ENCODE measurements around the gene PPBP.
A peak's percentile ranks its signal among the peaks of the same experiment; 100 is the strongest.

The PPBP gene

DNA sequence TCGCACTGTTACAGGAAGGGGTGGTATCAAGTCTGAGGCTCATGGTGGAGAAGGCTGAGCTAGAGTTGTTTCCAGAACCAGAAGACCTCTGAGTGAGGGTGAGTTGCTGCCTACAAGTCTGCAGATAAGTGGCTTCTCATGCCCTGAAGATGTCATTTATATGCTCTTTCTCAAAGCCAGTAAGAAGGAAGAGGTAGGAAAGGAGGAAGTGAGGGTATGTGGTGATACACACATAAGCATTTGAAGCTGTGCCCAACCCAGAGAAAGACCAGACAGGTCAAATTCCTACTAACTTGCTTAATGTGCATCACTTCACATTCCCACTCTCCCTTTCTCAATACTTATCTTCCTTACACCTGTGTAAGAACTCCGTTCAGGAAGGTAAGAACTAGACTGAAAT lies at the start of gene PPBP:
Gene PPBP, minus strand, starts transcription at position 130 of the 400 bp plus-strand sequence. Its CDS starts 87 bp downstream, at position 43.
- no peak for DNase-seq

DNA sequence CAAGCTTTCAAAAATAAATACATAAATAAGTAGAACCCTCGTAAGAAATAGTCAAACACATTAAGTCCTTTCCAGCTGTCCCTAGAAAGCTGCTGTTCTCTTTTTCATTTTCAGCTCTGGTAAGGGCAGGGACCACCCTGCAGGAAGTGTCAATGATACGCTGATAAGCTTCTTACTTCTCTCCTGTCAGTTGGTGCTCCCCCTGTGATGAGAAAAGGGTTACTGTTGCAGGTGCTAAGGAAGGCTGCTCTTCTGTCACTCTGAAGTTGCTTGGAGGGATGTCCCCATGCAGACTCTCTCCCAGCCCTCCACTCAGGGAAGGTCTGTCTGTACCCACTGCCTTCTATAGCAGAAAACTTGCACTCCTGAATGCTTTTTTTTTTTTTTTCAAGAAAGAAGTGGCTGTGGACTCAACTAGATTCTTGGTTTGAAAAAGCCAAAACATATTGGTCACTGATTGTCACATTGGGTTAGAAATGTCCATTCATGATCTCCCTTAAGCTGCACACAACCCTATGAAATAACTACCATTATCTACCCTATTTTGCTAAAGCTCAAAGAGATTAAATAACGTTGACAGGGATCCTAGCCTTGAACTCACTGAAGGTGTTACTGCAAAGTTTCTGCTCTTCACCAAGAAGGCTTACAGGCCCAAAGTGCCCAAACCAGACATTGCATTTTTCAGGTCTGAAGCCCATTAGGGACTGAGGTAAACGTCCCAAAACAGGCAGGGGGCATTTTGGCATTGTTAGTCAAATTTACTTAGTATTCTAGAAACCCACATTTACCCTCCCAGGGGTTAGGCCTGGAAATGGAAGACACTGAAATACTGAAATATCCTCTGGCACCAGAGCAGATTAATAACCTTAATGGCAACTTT lies 49.3 kb upstream of the PPBP start:
- DNase-seq: no peak

DNA sequence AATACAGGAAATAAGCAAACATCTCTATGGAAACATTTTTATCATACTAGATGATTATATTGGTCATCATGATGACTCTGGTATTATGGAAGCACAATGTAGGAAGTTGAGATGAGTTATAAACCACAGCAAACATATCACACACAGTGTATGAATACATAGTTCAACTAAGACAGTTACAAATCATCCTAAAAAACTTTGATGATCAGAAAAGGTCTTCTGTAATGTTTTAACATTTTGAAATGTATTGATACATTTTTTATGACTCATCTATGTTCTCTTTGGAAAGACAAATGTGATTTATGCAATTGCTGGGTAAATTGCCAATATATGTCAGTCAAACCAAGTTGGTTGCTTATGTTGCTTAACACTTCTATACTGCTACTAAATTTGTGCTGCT lies 45.7 kb upstream of the PPBP start:
- no peak for DNase-seq

DNA sequence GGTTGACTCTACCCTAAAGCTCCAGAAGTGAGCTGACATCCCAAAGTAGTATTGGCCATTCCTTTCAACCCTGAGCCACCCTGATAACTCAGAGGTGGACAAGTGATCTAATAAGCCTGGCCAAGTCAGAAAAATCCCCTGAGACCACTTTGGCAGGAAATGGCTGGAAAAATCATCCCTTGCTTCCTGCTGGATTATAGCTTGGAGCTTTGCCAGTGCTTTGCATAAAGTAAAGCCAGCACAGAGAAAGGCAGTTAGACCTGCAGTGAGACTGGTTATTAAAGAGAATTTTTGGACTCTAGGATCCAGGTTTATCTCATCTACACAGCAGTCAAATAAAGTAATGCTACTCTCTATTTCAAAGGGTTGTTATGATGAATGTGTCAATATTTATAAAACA lies 44.1 kb upstream of the PPBP start:
- peak; percentile 13 for DNase-seq

GRCh38 chr4:74031576-74031975 lies 43.6 kb upstream of the PPBP start:
- no peak for DNase-seq

DNA sequence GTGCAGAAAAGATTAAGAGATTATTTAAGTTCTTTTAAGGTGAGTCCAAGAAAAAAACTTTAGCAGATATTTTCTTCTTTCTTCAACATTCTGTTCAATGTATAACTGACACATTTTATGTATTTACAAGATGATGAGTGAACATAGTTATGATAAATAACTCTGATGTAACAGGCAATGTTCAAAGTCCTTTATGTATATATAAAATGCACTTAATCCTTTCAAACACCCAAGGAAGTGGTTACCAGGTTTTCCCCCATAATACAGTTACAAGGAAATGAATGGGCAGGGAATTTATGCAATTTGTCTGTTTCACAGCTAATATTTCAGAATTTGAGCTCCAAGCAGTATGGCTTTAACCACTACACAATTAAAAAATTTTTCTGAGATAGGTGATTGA lies 42.3 kb upstream of the PPBP start:
- no peak for DNase-seq

DNA sequence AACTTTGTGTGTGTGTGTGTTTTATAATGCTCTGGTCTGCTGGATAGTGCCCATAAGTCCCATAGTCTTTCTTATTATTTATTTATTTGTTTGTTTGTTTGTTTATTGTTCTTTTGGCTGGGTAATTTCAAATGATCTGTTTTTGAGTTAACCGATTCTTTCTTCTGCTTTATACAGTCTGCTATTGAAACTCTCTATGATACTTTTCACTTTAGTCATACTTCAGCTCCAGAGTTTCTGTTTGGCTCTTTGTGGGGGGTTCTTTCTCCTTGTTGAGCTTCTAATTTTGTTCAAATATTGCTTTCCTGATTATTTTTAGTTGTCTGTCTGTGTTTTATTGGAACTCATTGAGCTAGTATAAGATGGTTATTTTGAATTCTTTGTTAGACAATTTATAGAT lies 40.5 kb upstream of the PPBP start:
- DNase-seq: no peak

DNA sequence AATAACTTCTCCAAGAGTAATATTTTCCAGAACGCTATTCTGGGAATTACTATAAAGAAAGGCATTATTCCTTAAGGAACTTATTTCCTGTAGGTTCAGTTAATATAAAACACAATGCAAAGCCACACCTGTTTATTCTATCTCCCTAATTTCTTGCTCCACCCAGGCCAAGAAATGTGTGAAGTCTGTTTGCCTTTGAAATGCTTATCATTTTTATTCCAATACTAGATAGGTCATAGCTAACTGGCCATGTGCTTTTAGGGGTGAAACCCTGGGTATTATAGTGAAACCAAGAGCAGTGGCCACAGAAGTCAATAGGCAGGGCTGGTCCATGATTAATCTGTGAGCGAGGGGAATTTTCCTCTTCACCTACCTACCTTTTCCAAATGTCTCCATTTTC lies 35.7 kb upstream of the PPBP start:
- no peak for DNase-seq

DNA sequence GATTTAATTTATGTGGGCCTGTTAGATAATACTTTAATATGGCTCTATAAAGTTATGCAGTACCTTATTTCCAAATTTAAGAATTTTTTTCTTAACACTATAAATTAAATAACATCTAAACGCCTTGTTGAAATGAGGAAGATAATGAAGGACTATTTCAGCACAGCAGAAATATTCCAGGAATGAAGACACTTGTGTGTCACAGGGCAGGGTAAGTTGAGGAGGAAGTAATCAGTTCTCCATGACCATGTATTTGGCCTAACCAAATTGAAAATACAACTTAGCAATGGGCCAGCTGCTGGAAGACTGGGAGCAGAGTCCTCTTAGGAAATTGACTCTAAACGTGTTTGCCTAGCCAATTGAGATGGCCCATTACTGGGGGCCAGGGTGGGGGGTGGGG lies 33.6 kb upstream of the PPBP start:
- DNase-seq: no peak

GRCh38 chr4:74018771-74019170 lies 30.8 kb upstream of the PPBP start:
- no peak for DNase-seq

- DNase-seq: no peak
Measured at GRCh38 chr4:74018116-74018515, 30.1 kb upstream of the PPBP start.

DNA sequence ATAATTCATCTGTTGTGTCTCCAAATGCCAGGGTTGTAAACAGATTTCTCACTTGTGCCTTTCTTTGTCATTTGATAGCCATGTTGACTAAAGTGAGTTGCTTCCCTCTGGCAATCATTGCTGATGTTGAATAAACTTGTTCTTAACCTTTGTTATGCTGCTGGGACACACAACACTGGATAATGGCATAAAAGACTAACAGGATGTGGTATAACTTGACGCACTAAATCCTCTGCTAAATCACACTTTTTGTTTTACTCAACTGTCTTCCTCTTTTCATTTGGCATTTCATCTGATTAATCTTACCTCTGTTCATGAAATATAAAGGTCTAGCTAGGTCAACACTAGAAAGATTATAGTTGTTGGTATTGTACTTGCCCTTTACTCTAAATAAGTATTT lies 28.1 kb upstream of the PPBP start:
- no peak for DNase-seq

DNA sequence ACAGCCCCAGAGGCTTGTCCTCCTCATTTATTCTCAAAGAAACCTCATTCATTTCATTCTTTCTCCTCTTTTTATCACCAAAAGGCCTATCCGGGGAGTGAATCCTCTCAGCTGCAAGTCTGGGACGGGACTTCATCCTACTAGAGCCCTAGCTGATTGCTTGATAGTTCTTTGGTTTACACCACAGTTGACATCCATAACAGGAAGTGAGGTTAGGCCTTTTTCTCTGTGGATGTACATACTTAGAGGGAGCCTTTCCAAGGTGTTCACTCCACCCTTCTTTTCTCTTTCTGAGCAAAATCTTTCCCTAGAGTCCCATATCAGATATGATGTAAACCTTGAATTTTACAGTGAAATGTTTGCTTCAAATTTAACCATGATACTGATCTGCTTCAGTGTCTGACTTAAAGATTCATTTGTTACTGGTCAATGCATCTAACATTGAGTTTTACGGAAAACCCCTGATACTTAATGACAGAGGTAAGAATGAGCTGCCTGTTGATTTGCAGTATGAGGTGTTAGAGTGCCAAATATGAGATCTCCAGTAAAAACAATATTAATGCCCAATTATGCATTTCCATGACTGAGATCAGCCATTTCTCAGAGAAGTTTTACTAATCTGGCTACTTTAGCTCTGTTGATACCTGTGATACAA lies 27.3 kb upstream of the PPBP start:
- no peak for DNase-seq

GRCh38 chr4:74014332-74014731 lies 26.3 kb upstream of the PPBP start:
- no peak for DNase-seq

DNA sequence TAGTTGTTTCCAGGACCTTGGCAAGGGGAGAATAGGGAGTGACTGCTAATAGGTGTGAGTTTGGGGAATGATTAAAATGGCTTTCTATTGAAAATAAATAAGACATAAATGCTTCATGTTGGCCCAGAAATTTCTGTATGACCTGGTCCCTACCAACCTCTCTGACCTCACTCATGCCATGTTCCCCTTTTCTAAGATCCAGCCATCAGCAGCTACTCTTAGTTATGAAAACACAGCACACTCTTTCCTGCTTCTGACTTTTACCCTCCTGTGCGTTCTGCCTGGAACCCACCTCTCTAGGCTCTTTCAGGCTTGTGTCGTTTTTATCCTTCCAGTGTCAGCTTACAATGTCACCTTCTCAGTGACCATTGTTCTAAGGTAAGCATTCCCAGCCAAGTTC lies 25.3 kb upstream of the PPBP start:
- DNase-seq: no peak

DNA sequence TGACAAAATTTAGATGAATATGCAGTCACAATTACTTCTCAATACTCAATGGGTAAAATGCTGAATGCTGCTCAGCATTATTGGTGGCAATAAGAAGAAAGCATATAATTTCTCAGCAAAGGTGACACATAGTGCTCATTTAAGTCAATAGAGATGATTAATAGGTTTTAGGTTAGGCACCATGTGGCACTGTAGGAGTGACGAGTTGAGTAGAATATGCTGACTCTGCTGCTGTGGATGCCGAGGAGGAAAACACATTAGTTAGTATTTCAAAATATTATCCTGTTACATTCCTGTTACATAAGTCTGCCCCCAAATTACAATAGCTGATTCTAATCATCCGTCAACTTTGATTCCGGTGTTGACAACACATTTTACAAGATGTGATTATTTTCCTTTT lies 24.1 kb upstream of the PPBP start:
- DNase-seq: no peak

DNA sequence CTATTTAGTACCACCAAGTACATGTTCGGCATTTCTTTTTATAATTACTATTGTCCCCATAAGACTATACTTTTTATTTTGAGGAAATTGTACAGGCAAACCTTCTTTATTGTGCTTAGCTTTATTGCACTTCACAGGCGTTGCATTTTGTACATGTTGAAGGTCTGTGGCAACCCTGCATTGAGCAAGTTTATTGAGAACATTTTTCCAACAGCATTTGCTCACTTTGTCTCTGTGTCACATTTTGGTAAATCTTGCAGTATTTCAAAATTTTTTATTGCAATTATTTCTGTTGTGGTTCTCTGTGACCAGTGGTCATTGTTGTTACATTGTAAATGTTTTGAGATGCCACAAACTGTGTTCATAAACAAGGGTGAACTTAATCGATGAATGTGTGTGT lies 21.3 kb upstream of the PPBP start:
- no peak for DNase-seq

- DNase-seq: no peak
Measured at GRCh38 chr4:74006009-74006476, 18.1 kb upstream of the PPBP start.

GRCh38 chr4:74005528-74005927 lies 17.5 kb upstream of the PPBP start:
- DNase-seq: no peak

- DNase-seq: no peak
Measured at GRCh38 chr4:74004668-74005067, 16.7 kb upstream of the PPBP start.

GRCh38 chr4:74000301-74000700 lies 12.3 kb upstream of the PPBP start:
- DNase-seq: no peak

DNA sequence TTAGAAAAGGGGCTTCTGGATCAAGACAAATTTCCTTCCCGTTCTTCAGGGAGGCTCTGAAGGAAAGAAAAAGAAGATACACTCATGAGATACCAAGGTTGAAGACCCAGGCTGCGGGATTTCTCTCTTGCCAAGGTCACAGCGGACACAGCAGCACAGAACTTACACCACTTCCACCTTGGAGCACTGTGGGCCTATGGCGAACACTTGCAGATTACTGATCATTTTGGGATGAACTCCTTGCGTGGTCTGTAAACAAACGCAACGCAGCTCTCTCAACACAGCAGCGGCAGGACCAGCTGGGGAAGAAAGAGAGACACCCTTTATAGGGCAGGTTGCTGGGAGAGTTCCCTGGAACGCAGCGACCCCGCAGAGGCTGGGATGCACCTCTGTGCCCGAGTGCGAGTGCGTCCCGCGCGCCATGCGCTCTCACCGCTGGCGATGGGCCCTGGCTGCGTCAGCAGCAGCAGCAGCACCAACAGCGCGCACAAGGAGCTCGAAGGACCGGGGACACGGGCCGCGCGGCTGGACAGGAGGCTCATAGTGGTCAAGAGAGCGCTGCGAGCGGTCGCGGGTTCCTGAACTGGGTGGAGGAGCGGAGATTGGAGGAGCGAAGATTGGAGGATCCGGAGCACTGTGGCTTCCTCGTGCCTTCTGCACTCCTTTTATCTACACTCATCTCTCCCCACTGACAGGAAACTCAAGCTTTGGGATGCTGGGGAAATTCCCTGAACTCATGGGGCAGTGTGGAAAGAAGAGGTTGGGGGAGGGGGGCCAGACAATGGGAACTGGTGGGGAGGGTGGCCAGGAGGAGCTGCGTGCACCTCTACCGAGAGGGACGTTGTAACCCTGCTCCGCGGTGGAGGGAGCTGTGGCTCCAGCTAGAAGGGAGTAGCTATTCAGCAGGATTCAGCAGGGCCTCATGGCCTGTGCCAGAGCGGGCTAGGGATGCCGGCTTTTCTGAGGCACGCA lies 10.3 kb upstream of the PPBP start, which contains the start of gene CXCL5:
Gene CXCL5, minus strand, starts transcription at position 638 of the 972 bp plus-strand sequence. Its CDS starts 96 bp downstream, at position 542.
- DNase-seq: no peak

DNA sequence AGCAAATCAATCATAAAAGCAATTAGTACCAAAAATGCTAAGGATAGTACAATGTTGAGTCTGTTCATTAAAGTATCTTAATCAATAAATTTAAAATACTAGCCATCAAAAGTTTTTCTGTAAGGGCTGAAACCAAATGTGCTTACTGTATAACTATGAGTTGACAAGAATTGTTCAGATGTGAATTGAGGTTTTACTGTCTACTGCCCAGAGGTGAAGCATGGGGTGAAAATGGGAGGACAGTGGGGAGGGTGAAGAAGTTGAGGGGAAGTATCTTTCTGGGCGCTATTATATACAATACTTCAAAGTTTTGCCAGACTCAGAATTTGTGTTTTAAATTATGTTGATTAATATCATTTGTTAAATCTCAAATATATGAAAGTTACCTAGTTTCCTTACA lies 4.1 kb upstream of the PPBP start:
- no peak for DNase-seq
